ENCODE results near the gene SLIT3.

The SLIT3 gene

DNA sequence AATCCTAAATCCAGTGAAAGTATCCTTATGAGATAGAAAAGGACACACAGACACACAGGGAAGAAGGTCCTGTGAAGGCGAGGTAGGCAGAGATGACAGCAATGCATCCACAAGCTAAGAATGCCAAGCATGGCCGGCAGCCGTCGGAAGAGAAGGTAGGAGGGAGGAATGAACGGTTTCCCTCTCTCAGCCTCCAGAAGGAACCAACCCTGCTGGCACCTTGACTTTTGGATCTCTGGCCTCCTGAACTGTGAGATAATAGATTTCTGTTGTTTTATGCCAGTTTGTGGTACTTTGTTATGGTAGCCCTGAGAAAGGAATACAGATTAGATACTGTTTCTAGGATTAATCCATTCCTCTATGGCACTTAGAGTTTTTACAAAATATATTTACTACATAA, 645.6 kb downstream of the SLIT3 start:
- no peak for ATAC-seq
- TF ChIP-seq ARNTL (CRISPR knock-in tag; IDR thresholded peaks at IDR 0.05; ENCODE audit: borderline replicate concordance, low read depth) = no peak
- no peak for TF ChIP-seq ZFP3 (CRISPR knock-in tag; IDR thresholded peaks at IDR 0.05)
- no peak for TF ChIP-seq ESRRG (CRISPR knock-in tag; IDR thresholded peaks at IDR 0.05)
- TF ChIP-seq ZNF565 (CRISPR knock-in tag; conservative IDR thresholded peaks at IDR 0.05; ENCODE audit: low read depth) = no peak

DNA sequence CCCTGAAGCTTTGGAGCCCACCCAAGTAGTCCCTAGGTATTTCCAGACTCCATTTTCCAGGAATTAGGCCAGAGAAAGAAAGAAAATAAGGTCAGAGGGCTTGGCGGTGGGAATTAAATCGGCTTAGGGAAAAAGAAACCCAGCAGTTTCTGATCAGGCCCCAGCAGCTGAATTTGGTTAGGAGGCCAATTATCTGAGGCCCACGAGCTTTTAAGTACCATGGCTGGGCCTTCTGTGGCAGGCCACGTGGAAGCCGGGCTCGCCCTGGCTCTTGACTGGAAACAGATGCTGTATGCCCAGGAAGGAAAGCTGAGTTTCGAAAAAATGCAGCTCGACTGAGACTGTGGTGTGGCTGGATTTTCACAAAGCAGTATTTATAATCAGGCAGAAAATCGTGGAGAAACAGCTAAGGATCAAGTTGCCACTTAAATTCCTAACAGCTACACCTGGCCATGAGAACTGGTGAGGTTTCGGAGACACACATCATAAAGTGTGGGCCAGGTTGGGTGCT, 646.7 kb downstream of the SLIT3 start:
- TF ChIP-seq ZC3H10 (CRISPR knock-in tag; IDR thresholded peaks at IDR 0.05) (no peak), RARB (CRISPR knock-in tag; IDR thresholded peaks at IDR 0.05) (no peak), ZFP30 (CRISPR knock-in tag; IDR thresholded peaks at IDR 0.05) (no peak), TCF4 (CRISPR knock-in tag; IDR thresholded peaks at IDR 0.05; ENCODE audit: borderline replicate concordance) (peak; percentile 93), SNAI2 (CRISPR knock-in tag; IDR thresholded peaks at IDR 0.05) (peak; percentile 81; the same call in 1 of the 2 replicates), TOX (CRISPR knock-in tag; IDR thresholded peaks at IDR 0.05; ENCODE audit: borderline replicate concordance) (no peak), GLIS3 (CRISPR knock-in tag; IDR thresholded peaks at IDR 0.05) (0 out of 2 replicates have a peak, but pooled peaks have one; percentile 14), ZFP3 (CRISPR knock-in tag; IDR thresholded peaks at IDR 0.05) (0 out of 2 replicates have a peak, but pooled peaks have one; percentile 24), ESRRG (CRISPR knock-in tag; IDR thresholded peaks at IDR 0.05) (no peak), ARNTL (CRISPR knock-in tag; IDR thresholded peaks at IDR 0.05; ENCODE audit: borderline replicate concordance, low read depth) (0 out of 2 replicates have a peak, but pooled peaks have one; percentile 7), ZNF8 (CRISPR knock-in tag; IDR thresholded peaks at IDR 0.05) (peak; percentile 75), CSDC2 (CRISPR knock-in tag; IDR thresholded peaks at IDR 0.05) (peak; percentile 81; the same call in 1 of the 2 replicates), ISL1 (CRISPR knock-in tag; IDR thresholded peaks at IDR 0.05) (peak; percentile 35; the same call in 1 of the 2 replicates), ZNF70 (CRISPR knock-in tag; IDR thresholded peaks at IDR 0.05) (no peak), PPARA (CRISPR knock-in tag; IDR thresholded peaks at IDR 0.05; ENCODE audit: borderline replicate concordance) (no peak)
- TF ChIP-seq, protein P1, sequence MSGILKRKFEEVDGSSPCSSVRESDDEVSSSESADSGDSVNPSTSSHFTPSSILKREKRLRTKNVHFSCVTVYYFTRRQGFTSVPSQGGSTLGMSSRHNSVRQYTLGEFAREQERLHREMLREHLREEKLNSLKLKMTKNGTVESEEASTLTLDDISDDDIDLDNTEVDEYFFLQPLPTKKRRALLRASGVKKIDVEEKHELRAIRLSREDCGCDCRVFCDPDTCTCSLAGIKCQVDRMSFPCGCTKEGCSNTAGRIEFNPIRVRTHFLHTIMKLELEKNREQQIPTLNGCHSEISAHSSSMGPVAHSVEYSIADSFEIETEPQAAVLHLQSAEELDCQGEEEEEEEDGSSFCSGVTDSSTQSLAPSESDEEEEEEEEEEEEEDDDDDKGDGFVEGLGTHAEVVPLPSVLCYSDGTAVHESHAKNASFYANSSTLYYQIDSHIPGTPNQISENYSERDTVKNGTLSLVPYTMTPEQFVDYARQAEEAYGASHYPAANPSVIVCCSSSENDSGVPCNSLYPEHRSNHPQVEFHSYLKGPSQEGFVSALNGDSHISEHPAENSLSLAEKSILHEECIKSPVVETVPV (CRISPR knock-in tag; IDR thresholded peaks at IDR 0.05) = 0 out of 2 replicates have a peak, but pooled peaks have one; percentile 57
- TF ChIP-seq, protein P2, sequence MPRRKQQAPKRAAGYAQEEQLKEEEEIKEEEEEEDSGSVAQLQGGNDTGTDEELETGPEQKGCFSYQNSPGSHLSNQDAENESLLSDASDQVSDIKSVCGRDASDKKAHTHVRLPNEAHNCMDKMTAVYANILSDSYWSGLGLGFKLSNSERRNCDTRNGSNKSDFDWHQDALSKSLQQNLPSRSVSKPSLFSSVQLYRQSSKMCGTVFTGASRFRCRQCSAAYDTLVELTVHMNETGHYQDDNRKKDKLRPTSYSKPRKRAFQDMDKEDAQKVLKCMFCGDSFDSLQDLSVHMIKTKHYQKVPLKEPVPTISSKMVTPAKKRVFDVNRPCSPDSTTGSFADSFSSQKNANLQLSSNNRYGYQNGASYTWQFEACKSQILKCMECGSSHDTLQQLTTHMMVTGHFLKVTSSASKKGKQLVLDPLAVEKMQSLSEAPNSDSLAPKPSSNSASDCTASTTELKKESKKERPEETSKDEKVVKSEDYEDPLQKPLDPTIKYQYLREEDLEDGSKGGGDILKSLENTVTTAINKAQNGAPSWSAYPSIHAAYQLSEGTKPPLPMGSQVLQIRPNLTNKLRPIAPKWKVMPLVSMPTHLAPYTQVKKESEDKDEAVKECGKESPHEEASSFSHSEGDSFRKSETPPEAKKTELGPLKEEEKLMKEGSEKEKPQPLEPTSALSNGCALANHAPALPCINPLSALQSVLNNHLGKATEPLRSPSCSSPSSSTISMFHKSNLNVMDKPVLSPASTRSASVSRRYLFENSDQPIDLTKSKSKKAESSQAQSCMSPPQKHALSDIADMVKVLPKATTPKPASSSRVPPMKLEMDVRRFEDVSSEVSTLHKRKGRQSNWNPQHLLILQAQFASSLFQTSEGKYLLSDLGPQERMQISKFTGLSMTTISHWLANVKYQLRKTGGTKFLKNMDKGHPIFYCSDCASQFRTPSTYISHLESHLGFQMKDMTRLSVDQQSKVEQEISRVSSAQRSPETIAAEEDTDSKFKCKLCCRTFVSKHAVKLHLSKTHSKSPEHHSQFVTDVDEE (CRISPR knock-in tag; IDR thresholded peaks at IDR 0.05) = peak; percentile 90; the same call in 1 of the 2 replicates
- TF ChIP-seq, protein P3, sequence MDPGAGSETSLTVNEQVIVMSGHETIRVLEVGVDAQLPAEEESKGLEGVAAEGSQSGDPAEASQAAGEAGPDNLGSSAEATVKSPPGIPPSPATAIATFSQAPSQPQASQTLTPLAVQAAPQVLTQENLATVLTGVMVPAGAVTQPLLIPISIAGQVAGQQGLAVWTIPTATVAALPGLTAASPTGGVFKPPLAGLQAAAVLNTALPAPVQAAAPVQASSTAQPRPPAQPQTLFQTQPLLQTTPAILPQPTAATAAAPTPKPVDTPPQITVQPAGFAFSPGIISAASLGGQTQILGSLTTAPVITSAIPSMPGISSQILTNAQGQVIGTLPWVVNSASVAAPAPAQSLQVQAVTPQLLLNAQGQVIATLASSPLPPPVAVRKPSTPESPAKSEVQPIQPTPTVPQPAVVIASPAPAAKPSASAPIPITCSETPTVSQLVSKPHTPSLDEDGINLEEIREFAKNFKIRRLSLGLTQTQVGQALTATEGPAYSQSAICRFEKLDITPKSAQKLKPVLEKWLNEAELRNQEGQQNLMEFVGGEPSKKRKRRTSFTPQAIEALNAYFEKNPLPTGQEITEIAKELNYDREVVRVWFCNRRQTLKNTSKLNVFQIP (CRISPR knock-in tag; IDR thresholded peaks at IDR 0.05; ENCODE audit: borderline replicate concordance, low read depth) = no peak
- ATAC-seq = peak; percentile 79

DNA sequence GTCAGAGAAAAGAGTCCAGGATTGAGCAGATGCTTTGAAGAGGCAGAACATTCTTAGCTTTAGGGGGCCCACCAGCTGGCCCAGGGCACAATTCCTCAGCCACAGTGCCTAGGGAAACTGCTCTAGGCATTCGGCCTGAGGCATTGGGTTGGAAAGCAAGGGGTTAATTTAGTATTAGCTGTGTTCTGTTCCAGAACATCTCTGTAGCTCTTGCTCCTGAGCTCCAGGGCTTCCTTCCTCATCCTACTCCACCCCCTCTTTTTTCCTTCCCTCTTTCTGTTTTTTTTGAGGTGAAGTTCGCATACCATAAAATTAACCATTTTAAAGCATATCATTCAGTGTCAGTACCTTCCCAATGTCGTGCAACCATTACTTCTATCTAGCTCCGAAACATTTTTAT, 647.3 kb downstream of the SLIT3 start:
- TF ChIP-seq ZC3H10 (CRISPR knock-in tag; IDR thresholded peaks at IDR 0.05) (no peak), ISL1 (CRISPR knock-in tag; IDR thresholded peaks at IDR 0.05) (no peak), TCF4 (CRISPR knock-in tag; IDR thresholded peaks at IDR 0.05; ENCODE audit: borderline replicate concordance) (no peak), ZFP30 (CRISPR knock-in tag; IDR thresholded peaks at IDR 0.05) (no peak), TOX (CRISPR knock-in tag; IDR thresholded peaks at IDR 0.05; ENCODE audit: borderline replicate concordance) (no peak), ZFP3 (CRISPR knock-in tag; IDR thresholded peaks at IDR 0.05) (no peak), ARNTL (CRISPR knock-in tag; IDR thresholded peaks at IDR 0.05; ENCODE audit: borderline replicate concordance, low read depth) (no peak), ESRRG (CRISPR knock-in tag; IDR thresholded peaks at IDR 0.05) (no peak)
- TF ChIP-seq, protein P4, sequence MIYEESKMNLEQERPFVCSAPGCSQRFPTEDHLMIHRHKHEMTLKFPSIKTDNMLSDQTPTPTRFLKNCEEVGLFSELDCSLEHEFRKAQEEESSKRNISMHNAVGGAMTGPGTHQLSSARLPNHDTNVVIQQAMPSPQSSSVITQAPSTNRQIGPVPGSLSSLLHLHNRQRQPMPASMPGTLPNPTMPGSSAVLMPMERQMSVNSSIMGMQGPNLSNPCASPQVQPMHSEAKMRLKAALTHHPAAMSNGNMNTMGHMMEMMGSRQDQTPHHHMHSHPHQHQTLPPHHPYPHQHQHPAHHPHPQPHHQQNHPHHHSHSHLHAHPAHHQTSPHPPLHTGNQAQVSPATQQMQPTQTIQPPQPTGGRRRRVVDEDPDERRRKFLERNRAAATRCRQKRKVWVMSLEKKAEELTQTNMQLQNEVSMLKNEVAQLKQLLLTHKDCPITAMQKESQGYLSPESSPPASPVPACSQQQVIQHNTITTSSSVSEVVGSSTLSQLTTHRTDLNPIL (CRISPR knock-in tag; IDR thresholded peaks at IDR 0.05; ENCODE audit: low read depth) = no peak
- ATAC-seq = no peak

DNA sequence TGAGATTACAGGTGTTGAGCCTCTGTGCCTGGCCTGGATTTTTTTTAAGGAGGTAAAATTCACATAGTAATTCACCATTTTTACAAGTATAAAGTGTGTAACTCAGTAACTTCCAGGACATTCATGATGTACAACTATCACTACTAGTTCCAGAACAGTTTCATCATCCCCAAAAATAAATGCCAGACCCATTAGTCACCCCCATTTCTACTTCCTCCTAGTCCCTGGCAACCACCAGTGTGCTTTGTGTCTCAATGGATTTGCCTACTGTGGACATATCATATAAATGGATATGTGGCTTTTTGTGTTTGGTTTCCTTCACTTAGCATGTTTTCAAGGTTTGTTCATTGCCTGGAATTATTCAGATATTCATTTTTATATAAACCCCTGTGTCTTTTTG, 649.3 kb downstream of the SLIT3 start:
- ATAC-seq = peak; percentile 28; the same call in 2 of the 3 replicates
- TF ChIP-seq, protein P5, sequence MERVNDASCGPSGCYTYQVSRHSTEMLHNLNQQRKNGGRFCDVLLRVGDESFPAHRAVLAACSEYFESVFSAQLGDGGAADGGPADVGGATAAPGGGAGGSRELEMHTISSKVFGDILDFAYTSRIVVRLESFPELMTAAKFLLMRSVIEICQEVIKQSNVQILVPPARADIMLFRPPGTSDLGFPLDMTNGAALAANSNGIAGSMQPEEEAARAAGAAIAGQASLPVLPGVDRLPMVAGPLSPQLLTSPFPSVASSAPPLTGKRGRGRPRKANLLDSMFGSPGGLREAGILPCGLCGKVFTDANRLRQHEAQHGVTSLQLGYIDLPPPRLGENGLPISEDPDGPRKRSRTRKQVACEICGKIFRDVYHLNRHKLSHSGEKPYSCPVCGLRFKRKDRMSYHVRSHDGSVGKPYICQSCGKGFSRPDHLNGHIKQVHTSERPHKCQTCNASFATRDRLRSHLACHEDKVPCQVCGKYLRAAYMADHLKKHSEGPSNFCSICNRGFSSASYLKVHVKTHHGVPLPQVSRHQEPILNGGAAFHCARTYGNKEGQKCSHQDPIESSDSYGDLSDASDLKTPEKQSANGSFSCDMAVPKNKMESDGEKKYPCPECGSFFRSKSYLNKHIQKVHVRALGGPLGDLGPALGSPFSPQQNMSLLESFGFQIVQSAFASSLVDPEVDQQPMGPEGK (CRISPR knock-in tag; IDR thresholded peaks at IDR 0.05; ENCODE audit: borderline replicate concordance) = no peak
- TF ChIP-seq, protein P2 (CRISPR knock-in tag; IDR thresholded peaks at IDR 0.05) = no peak
- TF ChIP-seq ARNTL (CRISPR knock-in tag; IDR thresholded peaks at IDR 0.05; ENCODE audit: borderline replicate concordance, low read depth) = no peak
- no peak for TF ChIP-seq TCF4 (CRISPR knock-in tag; IDR thresholded peaks at IDR 0.05; ENCODE audit: borderline replicate concordance)

All from SK-N-SH treated with all-trans-retinoic acid at 6 μM for 48 hours (cell line).